Keratinocyte (primary cell): ENCODE results near the gene ANKHD1.

ENCODE experiments used
- CTCF ChIP-seq, 3 experiments: IDR thresholded peaks in 1 of 3; conservative IDR thresholded peaks in 1 of 3; optimal IDR thresholded peaks in 1 of 3; 2 replicates in 2 of 3; 3 replicates in 1 of 3; pipeline versions ENCODE3 to v1.5.1; 2011; ENCODE audit warnings: low read length in 3 of 3, mild to moderate bottlenecking in 3 of 3, moderate library complexity in 2 of 3, control low read depth in 1 of 3, inconsistent platforms in 1 of 3; ENCODE audit not compliant: insufficient read depth in 2 of 3; ENCODE audit errors: extremely low read depth in 1 of 3
- EZH2 ChIP-seq: IDR thresholded peaks from one replicate; pipeline ENCODE4 v1.6.1; 2012; ENCODE audit warnings: inconsistent platforms, mild to moderate bottlenecking, low read length, moderate library complexity

GRCh38 chr5:140551872-140552271 is 150.2 kb downstream of the ANKHD1 start:
- no peak for TF ChIP-seq CTCF (optimal IDR thresholded peaks at IDR 0.05 in 1 of 3, IDR thresholded peaks at IDR 0.05 in 1 of 3, conservative IDR thresholded peaks at IDR 0.05 in 1 of 3; ENCODE audit: extremely low read depth in 1 of 3, insufficient read depth in 2 of 3, low read length in 3 of 3)
- TF ChIP-seq EZH2 = no peak
